K562 (cell line): ENCODE measurements around the gene ZDHHC3. TPM values are rescaled to one million over a fixed set of nuclear protein-coding genes. Genes with fewer than 3 reads are reported as not detected.

Experiments used
- CBFA2T2 ChIP-seq: fragments of 450-650 bp; conservative IDR thresholded peaks from 2 replicates; pipeline ENCODE4 v1.6.1; 2017; ENCODE audit warnings: mild to moderate bottlenecking
- CBFA2T3 ChIP-seq: fragments of 450-650 bp; IDR thresholded peaks from 2 replicates; pipeline ENCODE4 v1.6.1; 2017
- EP300 ChIP-seq: IDR thresholded peaks from 2 replicates; pipeline ENCODE4 v1.6.1; 2012; ENCODE audit warnings: low read length, improper control_type of control experiment
- ERF ChIP-seq: fragments of 450-650 bp; formaldehyde crosslinking; IDR thresholded peaks from 2 replicates; pipeline ENCODE4 v1.4.0; 2020; ENCODE audit warnings: mild to moderate bottlenecking, mixed read lengths
- GABPB2 ChIP-seq: fragments of 250-450 bp; sonication (Bioruptor Pico); conservative IDR thresholded peaks from 2 replicates; pipeline ENCODE4 v1.5.1; 2021; ENCODE audit warnings: mild to moderate bottlenecking
- ILF3 ChIP-seq: fragments of 450-650 bp; IDR thresholded peaks from 2 replicates; pipeline ENCODE4 v1.6.1; 2018; ENCODE audit warnings: antibody characterized with exemption, mild to moderate bottlenecking, moderate library complexity, borderline replicate concordance
- KAT8 ChIP-seq: fragments of 450-650 bp; IDR thresholded peaks from 2 replicates; pipeline ENCODE4 v1.6.1; 2016; ENCODE audit warnings: low read depth, mild to moderate bottlenecking
- MECOM ChIP-seq: fragments of 250-450 bp; sonication (Bioruptor Pico); IDR thresholded peaks from 2 replicates; pipeline ENCODE4 v1.8.0; 2022; ENCODE audit warnings: inconsistent platforms
- NFATC3 ChIP-seq: fragments of 450-650 bp; IDR thresholded peaks from 2 replicates; pipeline ENCODE4 v1.6.1; 2017; ENCODE audit warnings: mild to moderate bottlenecking
- NR2C2 ChIP-seq, 2 experiments: fragments of 200-800 bp in 1 of 2; sonication (Bioruptor generic) in 1 of 2; sonication (generic) in 1 of 2; formaldehyde crosslinking in 1 of 2; IDR thresholded peaks; 2 replicates each; pipeline versions ENCODE4 v1.6.1 to v1.8.0; 2016 to 2022; ENCODE audit warnings: mild to moderate bottlenecking in 1 of 2, missing compliant biosample characterization in 1 of 2, missing genetic modification characterization in 1 of 2, missing genetic modification reagents in 1 of 2
- RFX7 ChIP-seq: fragments of 250-450 bp; sonication (Bioruptor Pico); IDR thresholded peaks from 2 replicates; pipeline ENCODE4 v1.5.1; 2021; ENCODE audit warnings: mild to moderate bottlenecking
- WHSC1 ChIP-seq: IDR thresholded peaks from one replicate; pipeline ENCODE4 v1.6.1; 2012; ENCODE audit warnings: low read length, control low read depth, inconsistent platforms
- XRCC4 ChIP-seq: IDR thresholded peaks from one replicate; pipeline ENCODE4 v1.6.1; 2011; ENCODE audit not compliant: insufficient read depth, insufficient read length; ENCODE audit errors: extremely low read depth
- ZC3H8 ChIP-seq: fragments of 450-650 bp; IDR thresholded peaks from 2 replicates; pipeline ENCODE4 v1.6.1; 2017
- ZEB2 ChIP-seq: fragments of 450-650 bp; IDR thresholded peaks from 2 replicates; pipeline ENCODE4 v1.6.1; 2016
- ZNF140 ChIP-seq: fragments of 250-450 bp; sonication (Bioruptor Pico); IDR thresholded peaks from 2 replicates; pipeline ENCODE4 v1.8.0; 2021; ENCODE audit warnings: moderate library complexity, mild to moderate bottlenecking, inconsistent platforms
- ZNF174 ChIP-seq: fragments of 250-450 bp; sonication (Bioruptor Pico); IDR thresholded peaks from 2 replicates; pipeline ENCODE4 v1.4.0; 2020; ENCODE audit warnings: mild to moderate bottlenecking
- ZNF212 ChIP-seq: fragments of 450-650 bp; formaldehyde crosslinking; IDR thresholded peaks from 2 replicates; pipeline ENCODE4 v1.4.0; 2020; ENCODE audit warnings: mild to moderate bottlenecking
- ZNF253 ChIP-seq: fragments of 250-450 bp; sonication (Bioruptor Pico); conservative IDR thresholded peaks from 2 replicates; pipeline ENCODE4 v1.6.1; 2021; ENCODE audit warnings: mild to moderate bottlenecking
- polyA plus RNA-seq, 8 experiments: library from polyadenylated mRNA; depleted of rRNA in 4 of 8; stranded (reverse) in 5 of 8; unstranded in 3 of 8; fragments of >200 nt; fragmentation: Nextera tagmentation in 2 of 8; fragmentation: Illumina TruSeq in 1 of 8; extraction: Ambion mirVana in 2 of 8; extraction: Trizol in 1 of 8; gene quantifications; 2 replicates each; pipeline versions ENCODE4 v1.2.1 to v1.2.3, GENCODE V29; 2011 to 2014; ENCODE audit warnings: inconsistent platforms in 1 of 8, missing spikeins in 1 of 8
- total RNA-seq, 7 experiments: library from RNA; depleted of rRNA in 6 of 7; stranded (reverse); fragments of >200 nt in 6 of 7; fragmentation: Illumina TruSeq in 2 of 7; extraction: Trizol in 2 of 7; gene quantifications; 2 replicates each; pipeline versions ENCODE4 v1.2.1 to v1.2.3, GENCODE V29; 2011 to 2021; ENCODE audit warnings: low replicate concordance in 1 of 7
- TF ChIP-seq, protein P1 (sequence below), 3 experiments: IDR thresholded peaks in 2 of 3; conservative IDR thresholded peaks in 1 of 3; 2 replicates each; pipeline ENCODE4 v1.5.1; 2011 to 2012; ENCODE audit warnings: low read length in 3 of 3, mild to moderate bottlenecking in 3 of 3, control low read depth in 2 of 3, improper control_type of control experiment in 1 of 3, inconsistent platforms in 1 of 3, low read depth in 1 of 3, mixed read lengths in 1 of 3, moderate library complexity in 1 of 3; ENCODE audit not compliant: insufficient read depth in 2 of 3
- TF ChIP-seq, protein P2 (sequence below), 2 experiments: fragments of 450-650 bp; formaldehyde crosslinking in 1 of 2; IDR thresholded peaks; 2 replicates each; pipeline versions ENCODE4 v1.4.0 to v1.6.1; 2014 to 2020; ENCODE audit warnings: mild to moderate bottlenecking in 2 of 2, borderline replicate concordance in 1 of 2, low read depth in 1 of 2

ZDHHC3 gene
- total and polyA plus RNA-seq, 9 of the 15 experiments (the other 6 are each of a cell fraction or from before 2014, with no cell fraction given), result 10.3 to 120 (median 67.2) TPM

DNA sequence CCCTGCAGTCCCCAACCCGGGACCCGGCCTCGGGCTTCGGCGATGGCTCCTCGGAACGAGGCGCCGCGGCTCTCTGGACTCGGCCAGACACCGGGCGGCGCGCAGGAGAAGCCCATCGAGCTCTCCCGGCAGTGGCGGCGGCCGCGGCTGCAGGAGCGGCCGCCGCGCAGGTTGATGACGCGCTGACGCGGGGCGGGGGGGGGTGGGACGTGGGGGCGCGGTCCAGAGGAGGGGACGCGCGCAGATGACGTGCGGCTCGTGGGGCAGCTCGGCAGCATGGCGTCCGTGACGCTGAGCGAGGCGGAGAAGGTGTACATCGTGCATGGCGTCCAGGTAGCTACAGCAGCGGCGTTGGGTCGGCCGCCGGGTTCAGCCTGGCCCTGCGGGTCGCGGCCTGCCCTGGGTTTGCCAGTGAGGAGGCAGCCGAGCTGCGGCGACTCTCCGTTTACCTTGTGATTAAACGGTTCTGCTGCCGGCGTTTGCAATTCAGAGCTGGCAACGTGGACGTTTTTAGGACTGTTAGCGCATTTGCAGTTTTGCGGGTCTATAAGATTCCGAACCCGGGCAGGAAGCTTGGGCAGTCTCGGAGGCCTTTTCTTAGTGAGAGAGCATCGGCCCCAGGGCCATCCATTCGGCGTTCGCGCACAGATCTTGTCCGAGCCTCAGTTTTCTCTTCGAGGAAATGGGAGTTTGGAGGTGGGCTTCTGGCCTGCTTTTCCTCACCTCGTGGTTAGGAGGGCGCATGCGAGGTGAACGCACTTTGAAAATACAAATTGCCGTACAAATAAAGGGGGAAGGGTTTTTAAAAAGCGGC, at the start of gene ZDHHC3, which contains the start of gene EXOSC7 (continued):
- TF ChIP-seq KAT8 (no peak), ZNF253 (CRISPR knock-in tag) (no peak), NFATC3 (no peak), ZNF174 (CRISPR knock-in tag) (no peak), ZNF140 (CRISPR knock-in tag) (no peak), WHSC1 (no peak), XRCC4 (no peak), ZEB2 (no peak), RFX7 (no peak), CBFA2T3 (no peak), ERF (CRISPR knock-in tag) (0 out of 2 replicates have a peak, but pooled peaks have one; percentile 33), EP300 (no peak), ZC3H8 (no peak), NR2C2 (CRISPR knock-in tag; IDR thresholded peaks at IDR 0.05) (no peak), NR2C2 (tag; IDR thresholded peaks at IDR 0.05) (peak; percentile 50; the same call in 1 of the 2 replicates), MECOM (CRISPR knock-in tag) (no peak), ILF3 (no peak), ZNF212 (CRISPR knock-in tag) (no peak), CBFA2T2 (0 out of 2 replicates have a peak, but pooled peaks have one; percentile 1), GABPB2 (CRISPR knock-in tag) (no peak)
- TF ChIP-seq, protein P1, sequence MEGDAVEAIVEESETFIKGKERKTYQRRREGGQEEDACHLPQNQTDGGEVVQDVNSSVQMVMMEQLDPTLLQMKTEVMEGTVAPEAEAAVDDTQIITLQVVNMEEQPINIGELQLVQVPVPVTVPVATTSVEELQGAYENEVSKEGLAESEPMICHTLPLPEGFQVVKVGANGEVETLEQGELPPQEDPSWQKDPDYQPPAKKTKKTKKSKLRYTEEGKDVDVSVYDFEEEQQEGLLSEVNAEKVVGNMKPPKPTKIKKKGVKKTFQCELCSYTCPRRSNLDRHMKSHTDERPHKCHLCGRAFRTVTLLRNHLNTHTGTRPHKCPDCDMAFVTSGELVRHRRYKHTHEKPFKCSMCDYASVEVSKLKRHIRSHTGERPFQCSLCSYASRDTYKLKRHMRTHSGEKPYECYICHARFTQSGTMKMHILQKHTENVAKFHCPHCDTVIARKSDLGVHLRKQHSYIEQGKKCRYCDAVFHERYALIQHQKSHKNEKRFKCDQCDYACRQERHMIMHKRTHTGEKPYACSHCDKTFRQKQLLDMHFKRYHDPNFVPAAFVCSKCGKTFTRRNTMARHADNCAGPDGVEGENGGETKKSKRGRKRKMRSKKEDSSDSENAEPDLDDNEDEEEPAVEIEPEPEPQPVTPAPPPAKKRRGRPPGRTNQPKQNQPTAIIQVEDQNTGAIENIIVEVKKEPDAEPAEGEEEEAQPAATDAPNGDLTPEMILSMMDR (IDR thresholded peaks at IDR 0.05 in 2 of 3, conservative IDR thresholded peaks at IDR 0.05 in 1 of 3; ENCODE audit: insufficient read depth in 2 of 3, low read depth in 1 of 3, low read length in 3 of 3), result no peak
- TF ChIP-seq, protein P2, sequence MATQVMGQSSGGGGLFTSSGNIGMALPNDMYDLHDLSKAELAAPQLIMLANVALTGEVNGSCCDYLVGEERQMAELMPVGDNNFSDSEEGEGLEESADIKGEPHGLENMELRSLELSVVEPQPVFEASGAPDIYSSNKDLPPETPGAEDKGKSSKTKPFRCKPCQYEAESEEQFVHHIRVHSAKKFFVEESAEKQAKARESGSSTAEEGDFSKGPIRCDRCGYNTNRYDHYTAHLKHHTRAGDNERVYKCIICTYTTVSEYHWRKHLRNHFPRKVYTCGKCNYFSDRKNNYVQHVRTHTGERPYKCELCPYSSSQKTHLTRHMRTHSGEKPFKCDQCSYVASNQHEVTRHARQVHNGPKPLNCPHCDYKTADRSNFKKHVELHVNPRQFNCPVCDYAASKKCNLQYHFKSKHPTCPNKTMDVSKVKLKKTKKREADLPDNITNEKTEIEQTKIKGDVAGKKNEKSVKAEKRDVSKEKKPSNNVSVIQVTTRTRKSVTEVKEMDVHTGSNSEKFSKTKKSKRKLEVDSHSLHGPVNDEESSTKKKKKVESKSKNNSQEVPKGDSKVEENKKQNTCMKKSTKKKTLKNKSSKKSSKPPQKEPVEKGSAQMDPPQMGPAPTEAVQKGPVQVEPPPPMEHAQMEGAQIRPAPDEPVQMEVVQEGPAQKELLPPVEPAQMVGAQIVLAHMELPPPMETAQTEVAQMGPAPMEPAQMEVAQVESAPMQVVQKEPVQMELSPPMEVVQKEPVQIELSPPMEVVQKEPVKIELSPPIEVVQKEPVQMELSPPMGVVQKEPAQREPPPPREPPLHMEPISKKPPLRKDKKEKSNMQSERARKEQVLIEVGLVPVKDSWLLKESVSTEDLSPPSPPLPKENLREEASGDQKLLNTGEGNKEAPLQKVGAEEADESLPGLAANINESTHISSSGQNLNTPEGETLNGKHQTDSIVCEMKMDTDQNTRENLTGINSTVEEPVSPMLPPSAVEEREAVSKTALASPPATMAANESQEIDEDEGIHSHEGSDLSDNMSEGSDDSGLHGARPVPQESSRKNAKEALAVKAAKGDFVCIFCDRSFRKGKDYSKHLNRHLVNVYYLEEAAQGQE (IDR thresholded peaks at IDR 0.05; ENCODE audit: borderline replicate concordance), result no peak
- TF ChIP-seq, protein P2 (CRISPR knock-in tag; IDR thresholded peaks at IDR 0.05; ENCODE audit: low read depth), result 0 out of 2 replicates have a peak, but pooled peaks have one; percentile 65
